Activated T-helper 17 cell treated with anti-CD3 and anti-CD28 coated beads, Interleukin-2, amount 50 U/mL, for 72 hours (primary cell): Measurements from ENCODE around the gene EML5. TPM values are rescaled to one million over a fixed set of nuclear protein-coding genes. Genes with fewer than 3 reads are reported as not detected.
"Not testable (repeated sequence)": the region's sequence is repeated elsewhere in the genome, so short reads cannot be mapped to it uniquely, and the experiment has no call there.

Experiments
- ATAC-seq: fragments of 150-1000 bp; cut with Tn5 transposase; replicated peaks from 2 replicates; pipeline ENCODE4 v1.10.0; 2021; ENCODE audit warnings: mild to moderate bottlenecking, moderate library complexity
- H3K27ac Mint-ChIP-seq: one replicate; pipeline ENCODE4 v1.8.0; 2022; ENCODE audit warnings: mixed read lengths
- H3K27me3 Mint-ChIP-seq: one replicate; pipeline ENCODE4 v1.8.0; 2022; ENCODE audit warnings: mixed read lengths
- H3K36me3 Mint-ChIP-seq: one replicate; pipeline ENCODE4 v1.8.0; 2022; ENCODE audit warnings: low read depth, mild to moderate bottlenecking, mixed read lengths
- H3K4me1 Mint-ChIP-seq: one replicate; pipeline ENCODE4 v1.8.0; 2022; ENCODE audit warnings: mixed read lengths
- H3K4me3 Mint-ChIP-seq: one replicate; pipeline ENCODE4 v1.8.0; 2022; ENCODE audit warnings: mild to moderate bottlenecking, mixed read lengths
- H3K9me3 Mint-ChIP-seq: one replicate; pipeline ENCODE4 v1.8.0; 2022; ENCODE audit warnings: mixed read lengths
- total RNA-seq, 2 donors: library from RNA; stranded (reverse); gene quantifications; one replicate each; pipeline ENCODE4 v1.2.3, GENCODE V29; 2022

EML5 gene
- total RNA-seq, 2 donors from 2014 or later, result 1.6 to 2.6 TPM

- Mint-ChIP-seq H3K27me3 (peaks cover 11% of the 10 kb centered on the region), H3K4me1 (peaks cover 5% of the 10 kb centered on the region), H3K9me3 (no peaks in the 10 kb centered on the region), H3K4me3 (peak overlapping the region; percentile 87), H3K36me3 (no peaks in the 10 kb centered on the region), H3K27ac (peak overlapping the region; percentile 93)
- peak; percentile 9 for ATAC-seq
These were observed 31.2 kb upstream of the EML5 start for GRCh38 chr14:88823968-88824313.

- H3K36me3 Mint-ChIP-seq, result no peaks in the 10 kb centered on the region
- H3K9me3 Mint-ChIP-seq, result no peaks in the 10 kb centered on the region
- H3K4me1 Mint-ChIP-seq, result peaks cover 5% of the 10 kb centered on the region
- H3K4me3 Mint-ChIP-seq, result no peak overlapping the region
- peaks cover 20% of the 10 kb centered on the region for H3K27me3 Mint-ChIP-seq
- H3K27ac Mint-ChIP-seq, result no peak overlapping the region
- ATAC-seq, result no peak
These were observed 29.1 kb upstream of the EML5 start for GRCh38 chr14:88821888-88822287.

DNA sequence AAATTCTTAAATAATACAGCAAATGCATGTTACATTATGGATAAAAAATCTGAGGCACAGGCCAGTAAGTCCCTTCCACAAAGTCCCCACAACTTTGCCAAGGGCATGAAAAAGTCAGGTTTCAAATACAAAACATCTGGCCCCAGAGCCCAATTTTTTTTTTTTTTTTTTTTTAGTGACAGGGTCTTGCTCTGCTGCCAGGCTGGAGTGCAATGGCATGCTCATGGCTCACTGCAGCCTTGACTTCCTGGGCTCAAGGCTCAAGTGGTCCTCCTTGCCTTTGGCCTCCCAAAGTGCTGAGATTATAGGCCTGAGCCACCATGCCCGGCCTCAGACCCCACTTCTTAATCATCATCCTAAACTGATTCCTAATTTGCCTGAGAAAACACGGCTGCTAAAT, 28.6 kb upstream of the EML5 start:
- Mint-ChIP-seq H3K27me3 (peaks cover 20% of the 10 kb centered on the region), H3K4me1 (peaks cover 5% of the 10 kb centered on the region), H3K4me3 (no peak overlapping the region), H3K27ac (no peak overlapping the region), H3K36me3 (no peaks in the 10 kb centered on the region), H3K9me3 (no peaks in the 10 kb centered on the region)
- ATAC-seq, result no peak

DNA sequence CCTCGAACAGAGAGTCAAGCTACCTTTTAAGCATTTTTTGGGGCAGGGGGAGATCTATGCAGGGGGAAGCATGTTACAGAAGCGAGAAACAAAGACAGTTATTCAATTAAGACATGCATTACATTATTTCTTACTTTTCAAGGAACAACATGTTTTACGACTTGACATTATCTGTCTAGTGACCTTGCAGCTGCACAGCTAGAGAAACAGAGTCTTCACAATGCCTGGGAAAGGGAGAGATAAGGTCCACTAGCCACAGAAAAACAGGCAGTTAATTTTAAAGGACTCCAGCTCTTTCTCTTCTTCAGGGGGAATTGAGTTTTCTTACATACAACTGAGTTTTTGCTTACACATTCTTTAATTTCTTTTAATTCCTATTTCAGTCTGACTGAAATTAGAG, 26.9 kb upstream of the EML5 start:
- H3K27ac Mint-ChIP-seq, H3K9me3 Mint-ChIP-seq, H3K4me3 Mint-ChIP-seq, H3K4me1 Mint-ChIP-seq, ATAC-seq, H3K36me3 Mint-ChIP-seq: not testable (repeated sequence)
- peaks cover 24% of the 10 kb centered on the region for H3K27me3 Mint-ChIP-seq

DNA sequence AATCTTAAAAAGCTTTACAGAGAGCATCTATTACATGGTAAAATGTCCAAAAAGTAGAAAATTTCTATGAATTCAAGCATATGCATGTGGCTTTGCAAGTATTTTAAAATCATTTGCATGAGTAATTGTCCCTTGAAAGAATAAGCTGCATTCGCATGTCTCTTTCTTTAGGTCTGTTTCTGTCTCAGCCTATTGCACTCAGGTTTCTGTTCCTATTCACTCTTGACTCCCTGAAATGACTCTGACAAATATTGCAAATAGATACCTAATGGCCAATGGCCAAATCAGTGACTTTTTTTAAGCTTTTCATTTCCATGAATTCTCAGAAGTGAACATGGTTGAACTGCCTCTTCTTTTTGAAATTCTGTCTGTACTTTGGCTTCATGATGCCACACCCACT, 25.3 kb upstream of the EML5 start:
- no peaks in the 10 kb centered on the region for H3K36me3 Mint-ChIP-seq
- no peak overlapping the region for H3K27ac Mint-ChIP-seq
- H3K4me3 Mint-ChIP-seq, result no peak overlapping the region
- H3K27me3 Mint-ChIP-seq, result peaks cover 24% of the 10 kb centered on the region
- no peaks in the 10 kb centered on the region for H3K4me1 Mint-ChIP-seq
- no peaks in the 10 kb centered on the region for H3K9me3 Mint-ChIP-seq
- no peak for ATAC-seq

- no peaks in the 10 kb centered on the region for H3K36me3 Mint-ChIP-seq
These were observed 23.2 kb upstream of the EML5 start for GRCh38 chr14:88815980-88816379.

GRCh38 chr14:88808359-88808758, 15.6 kb upstream of the EML5 start:
- H3K27ac Mint-ChIP-seq, result no peak overlapping the region
- no peaks in the 10 kb centered on the region for H3K9me3 Mint-ChIP-seq
- H3K4me3 Mint-ChIP-seq, result no peak overlapping the region
- no peak for ATAC-seq
- H3K27me3 Mint-ChIP-seq, result peaks cover 16% of the 10 kb centered on the region
- H3K36me3 Mint-ChIP-seq, result no peaks in the 10 kb centered on the region
- no peaks in the 10 kb centered on the region for H3K4me1 Mint-ChIP-seq

More at GRCh38 chr14:88815980-88816379, 23.2 kb upstream of the EML5 start:
- H3K9me3 Mint-ChIP-seq, result no peaks in the 10 kb centered on the region
- H3K4me3 Mint-ChIP-seq, result no peak overlapping the region
- H3K27me3 Mint-ChIP-seq, result peaks cover 29% of the 10 kb centered on the region
- ATAC-seq, result no peak
- H3K27ac Mint-ChIP-seq, result no peak overlapping the region
- H3K4me1 Mint-ChIP-seq, result no peaks in the 10 kb centered on the region

GRCh38 chr14:88804477-88804876, 11.7 kb upstream of the EML5 start:
- H3K4me3 Mint-ChIP-seq, result no peak overlapping the region
- H3K9me3 Mint-ChIP-seq, result no peaks in the 10 kb centered on the region
- ATAC-seq, result no peak
- peaks cover 11% of the 10 kb centered on the region for H3K27me3 Mint-ChIP-seq
- H3K27ac Mint-ChIP-seq, result no peak overlapping the region
- no peaks in the 10 kb centered on the region for H3K36me3 Mint-ChIP-seq
- no peaks in the 10 kb centered on the region for H3K4me1 Mint-ChIP-seq

DNA sequence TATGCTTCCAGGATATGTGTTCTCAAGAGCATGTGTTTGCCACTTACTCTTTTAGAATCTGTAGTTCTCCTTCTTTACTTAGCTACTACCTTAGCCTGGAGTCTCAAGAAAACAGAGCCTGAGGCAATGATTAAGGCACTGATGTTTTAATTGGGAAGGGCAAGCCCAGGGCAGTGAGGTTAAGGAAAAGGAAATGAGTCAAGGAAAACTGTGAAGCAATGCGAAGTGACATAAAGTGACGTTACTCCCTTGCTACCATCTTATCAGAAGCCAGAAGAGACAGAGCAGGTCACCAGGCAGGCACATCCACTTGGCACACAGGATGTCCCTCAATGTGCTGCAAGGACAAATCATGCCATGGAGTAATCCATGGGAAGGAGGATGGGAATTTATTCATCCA, 11.3 kb upstream of the EML5 start:
- Mint-ChIP-seq H3K9me3 (no peaks in the 10 kb centered on the region), H3K36me3 (no peaks in the 10 kb centered on the region), H3K4me1 (no peaks in the 10 kb centered on the region), H3K4me3 (no peak overlapping the region), H3K27ac (no peak overlapping the region), H3K27me3 (peaks cover 11% of the 10 kb centered on the region)
- no peak for ATAC-seq

DNA sequence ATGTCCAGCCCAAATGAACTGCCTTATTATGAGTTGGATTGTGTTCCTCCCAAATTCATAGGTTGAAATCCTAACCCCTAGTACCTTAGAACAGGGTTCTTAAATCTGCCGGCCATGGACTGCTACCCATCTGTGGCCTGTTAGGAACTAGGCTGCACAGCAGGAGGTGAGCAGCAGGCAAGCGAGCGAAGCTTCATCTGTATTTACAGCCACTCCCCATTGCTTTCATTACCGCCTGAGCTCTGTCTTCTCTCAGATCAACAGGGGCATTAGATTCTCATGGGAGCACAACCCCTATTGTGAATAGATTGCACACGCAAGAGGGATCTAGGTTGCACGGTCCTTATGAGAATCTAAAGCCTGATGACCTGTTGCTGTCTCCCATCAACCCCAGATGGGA, 9.8 kb upstream of the EML5 start:
- Mint-ChIP-seq H3K27me3 (peaks cover 11% of the 10 kb centered on the region), H3K4me3 (no peak overlapping the region), H3K9me3 (no peaks in the 10 kb centered on the region), H3K27ac (no peak overlapping the region), H3K4me1 (no peaks in the 10 kb centered on the region), H3K36me3 (no peaks in the 10 kb centered on the region)
- ATAC-seq, result no peak

GRCh38 chr14:88799522-88799921, 6.8 kb upstream of the EML5 start:
- Mint-ChIP-seq H3K4me3 (no peak overlapping the region), H3K9me3 (no peaks in the 10 kb centered on the region), H3K4me1 (no peaks in the 10 kb centered on the region), H3K27me3 (peaks cover 3% of the 10 kb centered on the region), H3K27ac (no peak overlapping the region), H3K36me3 (no peaks in the 10 kb centered on the region)
- no peak for ATAC-seq

GRCh38 chr14:88798156-88798555, 5.4 kb upstream of the EML5 start:
- H3K4me1 Mint-ChIP-seq, result no peaks in the 10 kb centered on the region
- no peaks in the 10 kb centered on the region for H3K36me3 Mint-ChIP-seq
- no peak overlapping the region for H3K4me3 Mint-ChIP-seq
- no peak for ATAC-seq
- no peaks in the 10 kb centered on the region for H3K9me3 Mint-ChIP-seq
- no peaks in the 10 kb centered on the region for H3K27me3 Mint-ChIP-seq
- H3K27ac Mint-ChIP-seq, result no peak overlapping the region

- no peaks in the 10 kb centered on the region for H3K36me3 Mint-ChIP-seq
- no peak overlapping the region for H3K27ac Mint-ChIP-seq
- H3K4me1 Mint-ChIP-seq, result peaks cover 4% of the 10 kb centered on the region
- ATAC-seq, result no peak
- H3K27me3 Mint-ChIP-seq, result no peaks in the 10 kb centered on the region
- no peaks in the 10 kb centered on the region for H3K9me3 Mint-ChIP-seq
- H3K4me3 Mint-ChIP-seq, result peak overlapping the region; percentile 80
These were observed 489 bp upstream of the EML5 start for GRCh38 chr14:88793259-88793625.

DNA sequence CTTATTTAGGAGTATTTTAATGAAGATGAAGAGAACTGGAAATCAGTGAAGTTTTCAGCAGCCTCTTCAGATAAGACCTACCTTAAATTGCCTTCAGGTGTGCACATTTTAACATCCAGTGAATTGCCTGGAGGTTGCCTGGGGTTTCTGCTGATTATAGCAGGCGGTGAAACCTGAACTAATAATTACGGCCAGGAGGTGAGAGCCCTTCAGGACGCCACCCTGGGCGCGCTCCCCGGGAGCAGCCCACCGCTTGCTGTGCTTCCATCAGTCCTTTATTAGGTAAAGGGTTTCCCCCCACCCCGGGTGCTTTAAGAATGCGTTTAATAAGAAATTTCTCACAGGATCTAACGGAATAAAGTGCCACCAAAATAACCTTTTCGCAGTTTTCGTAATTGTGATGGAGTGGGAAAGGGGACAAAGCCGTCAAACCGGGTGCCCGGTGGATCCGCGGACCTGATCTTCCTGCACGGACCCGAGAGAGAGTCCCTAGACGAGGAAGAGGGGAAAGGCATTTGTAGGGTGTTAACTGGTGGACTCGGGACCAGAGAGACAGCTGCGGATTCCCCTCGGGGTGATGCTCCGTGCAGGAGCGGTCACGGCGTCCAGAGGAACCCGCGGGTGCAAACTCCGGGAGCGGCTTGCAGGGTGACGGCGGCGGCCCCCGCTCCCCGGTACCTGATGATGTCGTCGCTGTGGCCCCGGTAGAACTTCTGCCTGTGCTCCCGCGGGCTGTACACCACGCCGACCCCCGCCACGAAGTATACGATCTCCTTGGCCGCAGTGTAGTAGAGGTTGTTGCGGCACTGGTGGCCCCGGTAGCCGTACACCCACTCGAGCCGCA, 902 bp downstream of the EML5 start:
- Mint-ChIP-seq H3K4me3 (peak overlapping the region; percentile 80), H3K27ac (peak overlapping the region; percentile 30), H3K27me3 (no peaks in the 10 kb centered on the region), H3K36me3 (no peaks in the 10 kb centered on the region), H3K9me3 (no peaks in the 10 kb centered on the region), H3K4me1 (peaks cover 4% of the 10 kb centered on the region)
- peak; percentile 12 for ATAC-seq

DNA sequence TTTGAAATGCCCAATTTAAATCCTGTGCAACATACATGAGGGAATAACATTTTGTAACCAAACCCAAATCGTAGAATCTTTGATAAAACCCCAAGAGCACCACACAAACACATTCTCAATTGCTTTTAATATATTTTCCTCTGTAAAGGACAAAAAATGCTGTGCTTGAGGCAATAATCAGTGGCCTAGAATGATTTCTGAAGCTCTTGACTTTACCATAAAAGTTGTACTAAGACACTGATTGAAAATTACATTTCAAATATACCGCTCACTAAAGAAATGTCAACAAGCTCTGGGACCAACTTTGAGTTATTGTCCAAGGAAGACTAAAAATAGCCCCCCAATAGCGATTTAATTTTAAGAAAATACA, 1.5 kb downstream of the EML5 start:
- H3K9me3 Mint-ChIP-seq, result no peaks in the 10 kb centered on the region
- H3K27me3 Mint-ChIP-seq, result no peaks in the 10 kb centered on the region
- peak overlapping the region; percentile 30 for H3K27ac Mint-ChIP-seq
- peaks cover 4% of the 10 kb centered on the region for H3K4me1 Mint-ChIP-seq
- no peaks in the 10 kb centered on the region for H3K36me3 Mint-ChIP-seq
- no peak for ATAC-seq
- peak overlapping the region; percentile 80 for H3K4me3 Mint-ChIP-seq
